Coronary artery (tissue), 2 donors: ENCODE data around the gene MRPS14.

Source experiments
- DNase-seq: peaks from one replicate; pipeline ENCODE4 v3.0.0-alpha.2; 2017; ENCODE audit warnings: low spot score
- H3K27ac ChIP-seq, 2 donors: fragments of 200-600 bp; sonication (generic); one replicate each; pipeline ENCODE4 v1.5.1; 2016 to 2019
- H3K4me3 ChIP-seq: fragments of 200-600 bp; sonication (generic); 2 replicates; pipeline ENCODE4 v1.5.1; 2016; ENCODE audit warnings: mild to moderate bottlenecking, moderate library complexity
- CTCF ChIP-seq: fragments of 200-600 bp; sonication (generic); IDR thresholded peaks from one replicate; pipeline ENCODE4 v1.5.1; 2019; ENCODE audit warnings: antibody characterized with exemption

The MRPS14 gene

GRCh38 chr1:175019524-175019923 lies 3.7 kb downstream of the MRPS14 start:
- no peak overlapping the region for H3K27ac ChIP-seq
- no peak for TF ChIP-seq CTCF
- H3K4me3 ChIP-seq, result no peak overlapping the region
- no peak for DNase-seq

GRCh38 chr1:175015243-175015642 lies 8.0 kb downstream of the MRPS14 start:
- H3K4me3 ChIP-seq, result no peak overlapping the region
- TF ChIP-seq CTCF, result no peak

GRCh38 chr1:175013445-175013844 lies 9.8 kb downstream of the MRPS14 start:
- no peak overlapping the region for H3K4me3 ChIP-seq
- no peak overlapping the region for H3K27ac ChIP-seq
- DNase-seq, result no peak
- TF ChIP-seq CTCF, result no peak

More at GRCh38 chr1:175015243-175015642, 8.0 kb downstream of the MRPS14 start:
- DNase-seq, result no peak
- no peak overlapping the region for H3K27ac ChIP-seq

GRCh38 chr1:175009532-175009931 lies 13.7 kb downstream of the MRPS14 start:
- no peak for DNase-seq
- Histone ChIP-seq H3K27ac (no peak overlapping the region), H3K4me3 (no peak overlapping the region)
- TF ChIP-seq CTCF, result no peak

GRCh38 chr1:175005085-175005783 lies 18.0 kb downstream of the MRPS14 start:
- DNase-seq, result no peak
- Histone ChIP-seq H3K27ac (no peak overlapping the region), H3K4me3 (no peak overlapping the region)
- no peak for TF ChIP-seq CTCF

GRCh38 chr1:175003521-175003920 lies 19.7 kb downstream of the MRPS14 start:
- no peak overlapping the region for H3K4me3 ChIP-seq
- TF ChIP-seq CTCF, result no peak
- no peak for DNase-seq
- H3K27ac ChIP-seq, result no peak overlapping the region

- H3K27ac ChIP-seq, result no peak overlapping the region
- no peak for DNase-seq
- H3K4me3 ChIP-seq, result no peak overlapping the region
- no peak for TF ChIP-seq CTCF
Observed at GRCh38 chr1:175002910-175003517, 20.2 kb downstream of the MRPS14 start.
